Fibroblast of villous mesenchyme (primary cell): ENCODE results near the gene INTS1. TPM values are rescaled to one million over a fixed set of nuclear protein-coding genes. Genes with fewer than 3 reads are reported as not detected.

Experiments
- DNase-seq: peaks from one replicate; pipeline ENCODE4 v3.0.0-alpha.2; 2010; ENCODE audit warnings: low read depth
- H3K4me3 ChIP-seq: 2 replicates; pipeline ENCODE4 v1.5.1; 2011; ENCODE audit warnings: low read depth, mild to moderate bottlenecking, low read length
- CTCF ChIP-seq: IDR thresholded peaks from 2 replicates; pipeline ENCODE4 v1.5.1; 2012; ENCODE audit warnings: low read depth, mild to moderate bottlenecking, low read length; ENCODE audit not compliant: insufficient read depth
- total RNA-seq: library from RNA; depleted of rRNA; stranded (reverse); fragments of >200 nt; gene quantifications from 2 replicates; pipeline ENCODE4 v1.2.3, GENCODE V29; 2012

INTS1 gene
- total RNA-seq, 1 donor: 45.3 TPM

GRCh38 chr7:1437155-1437880 is 66.9 kb downstream of the INTS1 start:
- no peak for DNase-seq
- TF ChIP-seq CTCF: no peak

GRCh38 chr7:1436608-1437007 is 67.6 kb downstream of the INTS1 start:
- no peak for TF ChIP-seq CTCF
- no peak overlapping the region for H3K4me3 ChIP-seq
- no peak for DNase-seq

More at GRCh38 chr7:1437155-1437880, 66.9 kb downstream of the INTS1 start:
- no peak overlapping the region for H3K4me3 ChIP-seq

- no peak for DNase-seq
- TF ChIP-seq CTCF: no peak
- H3K4me3 ChIP-seq: no peak overlapping the region
Measured at GRCh38 chr7:1434891-1435670, 69.1 kb downstream of the INTS1 start.

- TF ChIP-seq CTCF: no peak
- no peak overlapping the region for H3K4me3 ChIP-seq
- no peak for DNase-seq
Measured at GRCh38 chr7:1434165-1434718, 69.9 kb downstream of the INTS1 start.

GRCh38 chr7:1433128-1433920 is 70.9 kb downstream of the INTS1 start:
- no peak for TF ChIP-seq CTCF
- no peak for DNase-seq
- H3K4me3 ChIP-seq: no peak overlapping the region

GRCh38 chr7:1432411-1433082 is 71.6 kb downstream of the INTS1 start:
- DNase-seq: peak; percentile 53
- peak; percentile 96 for TF ChIP-seq CTCF
- H3K4me3 ChIP-seq: no peak overlapping the region
